ENCODE measurements around the gene LAMC3.

The LAMC3 gene

GRCh38 chr9:131013015-131013755 is 4.2 kb downstream of the LAMC3 start:
- DNase-seq: no peak

DNA sequence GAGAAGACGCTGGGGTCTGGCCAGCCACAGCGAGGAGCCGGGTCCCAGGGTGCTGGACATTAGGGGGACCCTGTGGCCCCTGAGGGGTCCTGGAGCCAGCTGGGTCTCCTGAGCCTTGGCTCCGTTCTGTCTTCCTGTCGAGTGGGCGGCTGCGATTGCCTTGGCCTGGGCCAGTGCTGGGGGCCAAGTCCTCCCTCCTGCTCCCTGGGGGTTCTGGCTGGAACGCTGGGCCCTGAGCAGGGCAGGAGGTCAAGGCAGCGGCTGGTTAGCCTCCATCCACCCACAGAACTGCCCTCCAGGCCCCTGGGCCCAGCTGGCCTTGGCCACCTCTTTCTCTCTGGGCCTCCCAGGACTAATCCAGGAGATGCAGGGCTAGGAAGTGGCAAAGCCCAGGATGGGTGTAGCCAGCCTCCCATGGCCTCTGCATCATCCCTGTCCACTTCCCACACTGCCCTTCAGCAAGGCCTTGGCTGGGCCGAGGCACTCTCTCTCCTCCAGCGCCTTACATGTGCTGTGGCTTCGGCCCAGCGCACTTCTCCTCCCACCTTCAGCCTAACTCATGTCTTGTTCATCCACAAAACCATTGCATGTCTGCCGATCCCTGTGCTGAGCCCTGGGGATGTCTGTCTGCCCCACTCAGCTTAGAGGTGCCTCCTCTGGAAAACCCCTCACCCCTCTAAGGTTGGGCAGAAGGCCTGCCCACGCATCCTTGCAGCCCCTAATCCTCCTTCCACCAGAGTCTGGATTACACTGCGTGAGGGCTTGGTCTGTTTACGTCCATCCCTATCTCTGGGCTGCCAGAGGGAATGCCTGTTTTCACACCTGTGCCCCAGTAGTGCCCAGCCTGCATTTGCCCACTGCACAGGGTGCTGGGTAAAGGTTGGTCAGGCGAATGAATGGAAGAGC is 5.0 kb downstream of the LAMC3 start:
- no peak for DNase-seq

DNA sequence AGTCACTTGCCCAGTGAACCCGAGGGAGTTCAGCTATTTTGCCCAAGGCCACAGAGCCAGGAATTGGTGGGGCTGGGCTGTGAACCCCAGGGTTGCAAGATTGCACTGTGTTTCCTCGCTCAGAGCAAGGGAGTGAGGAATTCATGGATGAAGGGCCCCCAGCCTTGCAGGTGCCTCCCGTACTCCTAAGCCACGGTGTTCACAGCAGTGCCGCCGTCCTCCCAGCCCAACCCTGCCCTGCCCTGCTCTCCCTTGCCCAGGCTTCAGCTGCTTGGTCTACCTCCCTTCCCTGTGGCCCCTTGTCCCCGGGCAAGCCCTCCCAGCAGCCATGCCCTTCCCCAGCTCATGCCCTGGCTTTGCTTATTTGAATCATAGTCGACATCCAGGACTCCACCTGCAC is 6.1 kb downstream of the LAMC3 start:
- DNase-seq: no peak

DNA sequence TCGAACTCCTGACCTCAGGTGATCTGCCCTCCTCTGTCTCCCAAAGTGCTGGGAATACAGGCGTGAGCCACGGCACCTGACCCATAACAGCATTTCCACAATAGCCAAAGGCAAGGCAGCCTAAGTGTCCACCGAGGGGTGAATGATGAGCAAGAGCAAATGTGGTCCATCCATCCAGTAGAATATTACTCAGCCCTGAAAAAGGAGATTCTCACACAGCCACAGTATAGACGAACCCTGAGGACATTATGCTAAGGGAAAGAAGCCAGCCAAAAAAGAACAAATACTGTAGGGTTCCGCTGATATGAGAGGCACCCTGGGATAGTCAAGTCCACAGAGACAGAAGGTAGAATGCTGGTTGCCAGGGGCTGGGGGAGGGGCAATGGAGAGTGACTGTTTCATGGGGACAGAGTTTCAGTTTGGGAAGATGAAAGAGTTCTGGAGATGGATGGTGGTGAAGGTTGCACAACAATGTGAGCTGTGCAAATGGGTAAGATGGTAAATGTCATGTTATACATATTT is 7.0 kb downstream of the LAMC3 start:
- no peak for DNase-seq

DNA sequence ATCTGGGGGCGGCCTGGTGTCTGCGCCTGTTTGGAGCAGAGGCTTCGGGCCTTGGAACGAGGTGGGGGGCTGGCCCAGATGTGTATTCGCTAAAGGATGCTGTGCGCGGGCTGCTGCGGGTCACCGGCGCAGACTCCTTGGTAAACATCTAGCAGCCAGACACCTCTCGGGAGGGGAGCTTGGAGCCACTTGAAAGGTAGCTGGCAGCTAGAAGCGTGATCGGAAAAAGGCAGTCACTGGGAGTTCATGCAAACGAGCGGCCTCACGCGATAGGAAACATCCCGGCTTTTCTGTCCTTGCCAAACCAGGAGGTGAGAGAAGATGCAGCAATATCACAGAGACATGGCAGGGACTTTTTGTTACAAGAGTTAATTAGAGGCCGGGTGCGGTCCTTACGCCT is 8.1 kb downstream of the LAMC3 start:
- no peak for DNase-seq

- no peak for DNase-seq
Measured at GRCh38 chr9:131018621-131019020, 9.6 kb downstream of the LAMC3 start.

DNA sequence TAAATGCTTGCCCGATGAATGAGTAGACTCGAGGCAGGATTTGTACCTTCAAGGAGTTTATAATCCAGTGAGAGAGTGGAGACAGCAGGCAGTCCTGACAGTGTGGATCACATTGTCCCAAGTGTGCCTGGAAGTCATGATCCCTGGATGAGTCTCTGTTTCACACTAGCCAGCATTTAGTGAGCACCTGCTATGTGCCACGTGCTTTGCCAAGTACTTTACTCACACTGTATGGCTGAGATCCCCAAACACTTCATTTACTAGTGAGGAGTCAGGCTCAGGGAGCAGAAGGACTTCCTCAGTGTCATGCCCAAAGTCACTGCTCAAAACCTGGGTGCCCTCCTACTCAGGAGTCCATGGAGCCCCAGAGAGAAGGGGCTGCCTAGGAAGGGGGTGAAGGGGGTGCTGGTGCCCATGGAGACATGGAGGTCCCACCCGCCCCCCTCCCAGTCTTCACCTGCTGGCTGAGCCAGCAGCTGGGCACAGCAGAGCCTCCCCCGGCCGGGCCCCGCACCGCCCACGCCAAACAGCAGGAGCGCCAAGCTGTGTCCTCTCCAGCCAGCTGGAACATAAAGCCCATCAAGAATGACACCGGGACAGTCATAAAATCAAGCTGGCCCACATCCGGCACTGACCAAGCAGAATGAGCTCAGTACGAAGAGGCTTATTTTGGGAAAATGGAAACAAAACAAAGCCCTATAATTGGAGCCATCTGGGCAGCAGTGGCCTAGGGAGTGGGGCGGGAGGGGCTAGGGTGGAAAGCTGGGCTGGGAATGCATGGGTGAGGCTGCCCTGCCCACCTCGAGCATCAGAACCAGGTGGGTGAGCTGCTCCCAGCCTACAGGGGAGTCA is 10.6 kb downstream of the LAMC3 start:
- DNase-seq: no peak

DNA sequence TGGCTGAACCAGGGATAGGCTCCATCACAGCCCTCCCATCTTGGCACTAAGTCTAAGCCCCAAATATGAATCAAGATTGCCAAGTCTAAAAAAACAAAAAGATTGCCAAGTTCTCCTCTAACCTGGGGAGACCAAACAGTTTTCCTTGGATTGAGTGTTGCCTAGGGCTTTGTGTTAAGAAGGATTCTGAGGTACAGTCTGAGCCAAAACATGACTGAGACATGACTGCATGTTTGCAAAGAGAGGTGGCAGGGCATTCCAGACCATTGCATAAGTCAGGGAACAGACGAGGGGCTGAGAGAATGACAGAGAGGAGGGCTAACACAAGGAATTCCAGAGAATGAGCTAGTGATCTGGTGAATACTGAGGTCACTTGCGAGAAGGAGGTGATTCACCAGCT is 11.4 kb downstream of the LAMC3 start:
- DNase-seq: no peak

DNA sequence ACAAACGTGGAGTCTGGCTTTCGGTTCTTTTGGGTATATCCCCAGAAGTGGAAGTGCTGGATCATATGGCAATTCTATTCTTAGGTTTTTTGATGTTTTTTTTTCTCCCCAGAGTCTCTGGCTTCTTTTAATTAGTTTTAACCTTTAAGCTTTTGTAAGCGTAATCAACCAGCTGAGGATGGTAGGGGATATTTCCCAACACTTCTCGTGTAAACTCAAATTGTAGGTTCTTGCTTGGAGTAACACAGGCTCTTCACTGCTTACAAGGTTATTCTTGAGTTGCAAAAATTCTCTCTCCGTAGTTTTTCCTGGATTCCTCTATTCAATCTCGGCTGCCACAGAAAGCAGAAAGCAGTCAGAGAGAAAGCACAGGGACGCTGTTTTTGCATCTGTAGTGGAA is 11.9 kb downstream of the LAMC3 start:
- no peak for DNase-seq

DNA sequence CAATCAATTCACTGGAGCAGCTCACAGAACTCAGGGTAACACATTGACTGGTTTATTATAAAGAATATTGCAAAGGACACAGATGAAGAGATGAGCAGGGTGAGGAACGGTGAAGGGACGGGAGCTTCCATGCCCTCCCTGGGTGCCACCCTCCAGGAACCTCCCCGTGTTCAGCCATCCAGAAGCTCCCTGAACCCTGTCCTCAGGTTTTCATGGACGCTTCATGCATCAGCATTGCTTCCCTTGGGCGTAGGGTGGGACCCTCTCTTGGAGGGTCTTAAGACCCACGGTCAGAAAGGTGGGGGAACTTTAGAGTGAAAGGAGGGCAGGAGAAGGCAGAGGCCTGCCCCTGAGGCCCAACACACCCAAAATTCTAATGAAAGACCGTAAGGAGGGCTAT is 12.8 kb downstream of the LAMC3 start:
- DNase-seq: no peak

- no peak for DNase-seq
Measured at GRCh38 chr9:131024978-131025868, 16.2 kb downstream of the LAMC3 start.

GRCh38 chr9:131025953-131026858 is 17.2 kb downstream of the LAMC3 start:
- no peak for DNase-seq

GRCh38 chr9:131027048-131027871 is 18.3 kb downstream of the LAMC3 start:
- DNase-seq: no peak

DNA sequence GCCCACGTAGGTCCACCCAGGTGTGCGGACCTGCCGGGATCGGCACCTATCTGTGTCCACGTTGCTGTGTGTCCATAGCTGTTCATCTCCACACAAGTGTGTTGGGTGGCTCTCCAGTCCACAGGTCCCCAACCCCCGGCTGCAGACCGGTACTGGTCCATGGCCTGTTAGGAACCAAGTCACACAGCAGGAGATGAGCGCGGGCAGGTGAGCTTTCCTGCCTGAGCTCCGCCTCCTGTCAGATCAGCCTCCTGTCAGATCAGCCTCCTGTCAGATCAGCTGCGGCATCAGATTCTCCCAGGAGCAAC is 18.9 kb downstream of the LAMC3 start:
- no peak for DNase-seq

- DNase-seq: no peak
Measured at GRCh38 chr9:131028221-131028884, 19.4 kb downstream of the LAMC3 start.

DNA sequence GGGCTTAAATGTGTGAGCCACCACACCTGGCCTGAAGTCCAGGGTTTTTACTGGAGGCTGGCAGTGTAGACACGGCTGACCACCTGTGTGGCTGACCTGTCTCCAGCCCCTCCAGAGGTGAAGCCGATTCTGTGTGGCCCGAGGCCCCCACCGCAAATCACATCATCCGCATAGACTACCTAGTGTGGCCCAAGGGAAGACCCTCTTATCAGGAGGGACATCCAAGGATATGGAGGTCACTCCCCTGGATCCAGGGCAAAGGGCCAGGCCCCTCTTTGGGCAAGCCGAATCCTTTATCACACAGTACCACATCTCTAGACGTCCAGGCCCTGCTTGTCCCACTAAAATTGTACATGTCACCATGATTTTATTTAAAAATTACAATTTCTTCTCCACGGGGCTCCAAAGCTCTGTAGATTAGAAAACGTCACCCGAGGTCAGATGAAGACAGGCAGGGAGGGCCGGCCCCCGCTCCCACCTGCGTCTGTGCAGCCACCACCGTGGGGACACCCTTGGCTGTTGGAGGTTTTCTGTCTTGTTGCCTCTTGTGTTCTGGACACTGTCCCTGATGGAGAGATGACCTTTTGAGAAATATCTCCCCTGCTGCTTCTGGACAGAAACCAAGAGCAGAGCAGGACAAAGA is 20.1 kb downstream of the LAMC3 start:
- no peak for DNase-seq

- DNase-seq: no peak
Measured at GRCh38 chr9:131029574-131029952, 20.6 kb downstream of the LAMC3 start.

- DNase-seq: no peak
Measured at GRCh38 chr9:131030239-131031004, 21.4 kb downstream of the LAMC3 start.

Data from stimulated activated naive CD4-positive, alpha-beta T cell (primary cell).